ENCODE data around the gene OIP5.

GRCh38 chr15:41291065-41291631 is 41.2 kb downstream of the OIP5 start:
- TF ChIP-seq CTCF (conservative IDR thresholded peaks at IDR 0.05) (no peak), ZFX (IDR thresholded peaks at IDR 0.05) (no peak)

Measured in C4-2B (cell line).